Gastrocnemius medialis (tissue), 4 donors: ENCODE data around the gene TTC3. TPM values are rescaled to one million over a fixed set of nuclear protein-coding genes. Genes with fewer than 3 reads are reported as not detected.

Experiments used
- ATAC-seq, 2 donors: fragments of 150-250 bp; one replicate each; pipeline ENCODE4 v1.9.1; 2016
- DNase-seq, 2 donors: peaks; one replicate each; pipeline ENCODE4 v3.0.0-alpha.2; 2019
- H3K27ac ChIP-seq, 4 donors: fragments of 200-600 bp; sonication (generic); 1 replicate in 1 of 4; 2 replicates in 3 of 4; pipeline ENCODE4 v1.5.1; 2016 to 2018; ENCODE audit warnings: mild to moderate bottlenecking in 2 of 4, moderate library complexity in 1 of 4
- H3K27me3 ChIP-seq, 3 donors: fragments of 200-600 bp; sonication (generic) in 2 of 3; 1 replicate in 1 of 3; 2 replicates in 2 of 3; pipeline versions ENCODE4 v1.5.1 to v1.6.0; 2016 to 2019; ENCODE audit warnings: mild to moderate bottlenecking in 1 of 3, moderate library complexity in 1 of 3
- H3K36me3 ChIP-seq, 2 donors: fragments of 200-600 bp; sonication (generic) in 1 of 2; one replicate each; pipeline ENCODE4 v1.5.1; 2017 to 2018
- H3K4me1 ChIP-seq, 2 donors: fragments of 200-600 bp; sonication (generic) in 1 of 2; one replicate each; pipeline ENCODE4 v1.5.1; 2016 to 2017; ENCODE audit warnings: mild to moderate bottlenecking in 2 of 2
- H3K4me3 ChIP-seq, 4 donors: fragments of 200-600 bp; sonication (generic) in 3 of 4; 1 replicate in 1 of 4; 2 replicates in 3 of 4; pipeline ENCODE4 v1.5.1; 2016 to 2019; ENCODE audit warnings: mild to moderate bottlenecking in 2 of 4
- H3K9me3 ChIP-seq, 3 donors: fragments of 200-600 bp; sonication (generic) in 2 of 3; 1 replicate in 1 of 3; 2 replicates in 2 of 3; pipeline ENCODE4 v1.5.1; 2016 to 2019
- CTCF ChIP-seq, 5 experiments: fragments of 450-650 bp in 3 of 5; fragments of 200-600 bp in 2 of 5; sonication (generic) in 2 of 5; IDR thresholded peaks in 4 of 5; conservative IDR thresholded peaks in 1 of 5; 1 replicate in 4 of 5; 2 replicates in 1 of 5; pipeline ENCODE4 v1.5.1; 2016 to 2019; ENCODE audit warnings: antibody characterized with exemption in 5 of 5, mild to moderate bottlenecking in 3 of 5, moderate library complexity in 3 of 5
- POLR2A ChIP-seq, 2 donors: fragments of 450-650 bp; IDR thresholded peaks; one replicate each; pipeline ENCODE4 v1.6.1; 2017; ENCODE audit warnings: antibody characterized with exemption in 2 of 2, mild to moderate bottlenecking in 2 of 2, moderate library complexity in 2 of 2
- in situ Hi-C, 4 donors: fragments of 200-750 bp; cut with MboI; loops; one replicate each; pipeline versions ENCODE4 v1.15.0 to v1.8.0; 2017; ENCODE audit warnings: low sequenced_read_pairs in 4 of 4
- intact Hi-C: fragments of 100-400 bp; cut with DNase I; formaldehyde crosslinking; loops from one replicate; pipeline ENCODE4 v1.15.1; 2023; ENCODE audit warnings: low total_unique reads
- total RNA-seq, 4 donors: library from RNA; depleted of rRNA; stranded (reverse); fragments of >200 nt; gene quantifications; one replicate each; pipeline versions ENCODE4 v1.1.0 to v1.2.3, GENCODE V29; 2016

TTC3 gene
- total RNA-seq, 4 donors from 2014 or later = 39.5 to 71.6 (median 44.1) TPM

GRCh38 chr21:37076087-37076850, 3.2 kb downstream of the TTC3 start:
- H3K27me3 ChIP-seq = no peaks in the 10 kb centered on the region
- no peak for DNase-seq
- H3K4me1 ChIP-seq = peaks cover 20 to 36% of the 10 kb centered on the region in 2 donors
- intact Hi-C loops (no loop called here), in situ Hi-C loops (no loop called here)
- no peaks in the 10 kb centered on the region for H3K36me3 ChIP-seq
- ATAC-seq = no peak
- H3K27ac ChIP-seq = peak overlapping the region in 2 of 4 donors; percentile 30 to 38
- H3K4me3 ChIP-seq = no peak overlapping the region
- no peak for TF ChIP-seq POLR2A (IDR thresholded peaks at IDR 0.05)
- no peak for TF ChIP-seq CTCF (IDR thresholded peaks at IDR 0.05 in 4 of 5, conservative IDR thresholded peaks at IDR 0.05 in 1 of 5)
- H3K9me3 ChIP-seq = no peaks in the 10 kb centered on the region

GRCh38 chr21:37077403-37077802, 4.3 kb downstream of the TTC3 start:
- intact Hi-C loops (no loop called here), in situ Hi-C loops (no loop called here)
- Histone ChIP-seq H3K27me3 (no peaks in the 10 kb centered on the region), H3K27ac (peak overlapping the region in 1 of 4 donors; percentile 30), H3K4me1 (peaks cover 26 to 33% of the 10 kb centered on the region in 2 donors), H3K9me3 (no peaks in the 10 kb centered on the region), H3K4me3 (no peak overlapping the region), H3K36me3 (no peaks in the 10 kb centered on the region)
- no peak for TF ChIP-seq POLR2A (IDR thresholded peaks at IDR 0.05)
- no peak for TF ChIP-seq CTCF (IDR thresholded peaks at IDR 0.05 in 4 of 5, conservative IDR thresholded peaks at IDR 0.05 in 1 of 5)
- no peak for DNase-seq
- no peak for ATAC-seq

- Histone ChIP-seq H3K27ac (peak overlapping the region in 1 of 4 donors; percentile 37), H3K9me3 (no peaks in the 10 kb centered on the region), H3K4me1 (peaks cover 40 to 47% of the 10 kb centered on the region in 2 donors), H3K4me3 (no peak overlapping the region), H3K36me3 (no peaks in the 10 kb centered on the region), H3K27me3 (no peaks in the 10 kb centered on the region)
- DNase-seq = no peak
- TF ChIP-seq POLR2A (IDR thresholded peaks at IDR 0.05) (no peak), CTCF (IDR thresholded peaks at IDR 0.05 in 4 of 5, conservative IDR thresholded peaks at IDR 0.05 in 1 of 5) (no peak)
- in situ Hi-C loops (no loop called here), intact Hi-C loops (no loop called here)
- ATAC-seq = no peak
Measured at GRCh38 chr21:37079211-37079824, 6.3 kb downstream of the TTC3 start.

- in situ Hi-C loops = no loop called here
Measured at GRCh38 chr21:37082375-37082774, 9.3 kb downstream of the TTC3 start.

More at GRCh38 chr21:37082375-37082774, 9.3 kb downstream of the TTC3 start:
- TF ChIP-seq CTCF (IDR thresholded peaks at IDR 0.05 in 4 of 5, conservative IDR thresholded peaks at IDR 0.05 in 1 of 5) = no peak
- TF ChIP-seq POLR2A (IDR thresholded peaks at IDR 0.05) = no peak
- DNase-seq (peak; percentile 5 to 41), ATAC-seq (peak; percentile 72 to 74)
- no peaks in the 10 kb centered on the region for H3K27me3 ChIP-seq
- H3K4me3 ChIP-seq = no peak overlapping the region
- H3K4me1 ChIP-seq = peaks cover 31 to 44% of the 10 kb centered on the region in 2 donors
- no peaks in the 10 kb centered on the region for H3K9me3 ChIP-seq
- peak overlapping the region; percentile 42 to 77 (median 65) for H3K27ac ChIP-seq
- H3K36me3 ChIP-seq = no peaks in the 10 kb centered on the region
- intact Hi-C loops = loop anchor here (10.0 kb wide), 1 partner anchor 118 kb away; the partner anchor contains the start of gene HLCS
